ENCODE data around the gene LMF1. TPM values are rescaled to one million over a fixed set of nuclear protein-coding genes. Genes with fewer than 3 reads are reported as not detected.

Gene LMF1
- total RNA-seq, 2 experiments from 2014 or later = 17.0 to 31.4 TPM

- ChIA-PET CTCF (ENCODE audit: unreplicated experiment) (no interaction called here), POLR2A (no interaction called here)
- Histone ChIP-seq H3K9me2 (ENCODE audit: insufficient read depth, low read length) (no peaks in the 10 kb centered on the region), H3K4me3 (ENCODE audit: low read depth, low read length, poor library complexity, severe bottlenecking) (no peak overlapping the region), H3K27ac (ENCODE audit: low read depth, low read length, poor library complexity, severe bottlenecking) (no peak overlapping the region), H3K4me1 (ENCODE audit: insufficient read depth, low read length, poor library complexity, severe bottlenecking) (no peaks in the 10 kb centered on the region), H3K79me2 (ENCODE audit: insufficient read depth, low read depth, low read length) (no peaks in the 10 kb centered on the region), H3K36me3 (ENCODE audit: insufficient read depth, low read length) (peaks cover 25% of the 10 kb centered on the region), H2AFZ (ENCODE audit: low read length) (no peak overlapping the region), H4K20me1 (ENCODE audit: insufficient read depth, low read length) (no peaks in the 10 kb centered on the region), H3K9me3 (ENCODE audit: low read length) (peaks cover 14% of the 10 kb centered on the region), H3K4me2 (ENCODE audit: low read length) (no peak overlapping the region)
- intact Hi-C loops (cut with micrococcal nuclease; ENCODE audit: unreplicated experiment) = no loop called here
- no peak for DNase-seq (ENCODE audit: low spot score)
- BruUV-seq (replicated peaks) = no TSS peak
- TF ChIP-seq EZH2phosphoT487 (IDR thresholded peaks at IDR 0.05; ENCODE audit: borderline replicate concordance, low read depth, low read length) = no peak
- TF ChIP-seq, protein P1, sequence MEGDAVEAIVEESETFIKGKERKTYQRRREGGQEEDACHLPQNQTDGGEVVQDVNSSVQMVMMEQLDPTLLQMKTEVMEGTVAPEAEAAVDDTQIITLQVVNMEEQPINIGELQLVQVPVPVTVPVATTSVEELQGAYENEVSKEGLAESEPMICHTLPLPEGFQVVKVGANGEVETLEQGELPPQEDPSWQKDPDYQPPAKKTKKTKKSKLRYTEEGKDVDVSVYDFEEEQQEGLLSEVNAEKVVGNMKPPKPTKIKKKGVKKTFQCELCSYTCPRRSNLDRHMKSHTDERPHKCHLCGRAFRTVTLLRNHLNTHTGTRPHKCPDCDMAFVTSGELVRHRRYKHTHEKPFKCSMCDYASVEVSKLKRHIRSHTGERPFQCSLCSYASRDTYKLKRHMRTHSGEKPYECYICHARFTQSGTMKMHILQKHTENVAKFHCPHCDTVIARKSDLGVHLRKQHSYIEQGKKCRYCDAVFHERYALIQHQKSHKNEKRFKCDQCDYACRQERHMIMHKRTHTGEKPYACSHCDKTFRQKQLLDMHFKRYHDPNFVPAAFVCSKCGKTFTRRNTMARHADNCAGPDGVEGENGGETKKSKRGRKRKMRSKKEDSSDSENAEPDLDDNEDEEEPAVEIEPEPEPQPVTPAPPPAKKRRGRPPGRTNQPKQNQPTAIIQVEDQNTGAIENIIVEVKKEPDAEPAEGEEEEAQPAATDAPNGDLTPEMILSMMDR (conservative IDR thresholded peaks at IDR 0.05; ENCODE audit: low read length) = no peak
Observed at GRCh38 chr16:939311-939710, 31.5 kb downstream of the LMF1 start.

- BruUV-seq (replicated peaks) = no TSS peak
- Histone ChIP-seq H3K4me2 (ENCODE audit: low read length) (no peak overlapping the region), H4K20me1 (ENCODE audit: insufficient read depth, low read length) (no peaks in the 10 kb centered on the region), H3K27ac (ENCODE audit: low read depth, low read length, poor library complexity, severe bottlenecking) (no peak overlapping the region), H3K4me3 (ENCODE audit: low read depth, low read length, poor library complexity, severe bottlenecking) (no peak overlapping the region), H3K79me2 (ENCODE audit: insufficient read depth, low read depth, low read length) (no peaks in the 10 kb centered on the region), H3K9me3 (ENCODE audit: low read length) (peaks cover 14% of the 10 kb centered on the region), H3K4me1 (ENCODE audit: insufficient read depth, low read length, poor library complexity, severe bottlenecking) (no peaks in the 10 kb centered on the region), H3K9me2 (ENCODE audit: insufficient read depth, low read length) (no peaks in the 10 kb centered on the region), H2AFZ (ENCODE audit: low read length) (no peak overlapping the region), H3K36me3 (ENCODE audit: insufficient read depth, low read length) (peaks cover 19% of the 10 kb centered on the region)
- ChIA-PET POLR2A (no interaction called here), CTCF (ENCODE audit: unreplicated experiment) (no interaction called here)
- no peak for TF ChIP-seq EZH2phosphoT487 (IDR thresholded peaks at IDR 0.05; ENCODE audit: borderline replicate concordance, low read depth, low read length)
- TF ChIP-seq, protein P1 (conservative IDR thresholded peaks at IDR 0.05; ENCODE audit: low read length) = no peak
- no peak for DNase-seq (ENCODE audit: low spot score)
- intact Hi-C loops (cut with micrococcal nuclease; ENCODE audit: unreplicated experiment) = no loop called here
Observed at GRCh38 chr16:938752-939151, 32.0 kb downstream of the LMF1 start.

DNA sequence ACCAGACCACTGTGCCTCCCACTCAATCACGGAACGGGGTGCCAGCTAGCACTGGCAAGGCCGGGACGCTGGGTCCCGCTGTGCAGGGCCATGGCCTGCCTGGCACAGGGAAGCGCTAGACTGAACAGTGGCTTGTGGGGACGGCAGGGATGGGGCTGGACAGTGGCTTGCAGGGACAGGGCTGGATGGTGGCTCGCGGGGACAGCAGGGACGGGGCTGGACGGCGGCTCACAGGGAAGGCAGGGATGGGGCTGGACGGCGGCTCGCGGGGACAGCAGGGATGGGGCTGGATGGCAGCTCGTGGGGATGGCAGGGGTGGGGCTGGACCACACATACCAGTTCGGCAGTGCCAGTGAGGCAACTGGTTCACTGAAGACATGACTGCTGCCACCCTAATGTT is 32.6 kb downstream of the LMF1 start:
- intact Hi-C loops (cut with micrococcal nuclease; ENCODE audit: unreplicated experiment) = no loop called here
- H3K9me2 ChIP-seq (ENCODE audit: insufficient read depth, low read length) = no peaks in the 10 kb centered on the region
- H3K79me2 ChIP-seq (ENCODE audit: insufficient read depth, low read depth, low read length) = no peaks in the 10 kb centered on the region
- TF ChIP-seq, protein P1 (conservative IDR thresholded peaks at IDR 0.05; ENCODE audit: low read length) = no peak
- TF ChIP-seq EZH2phosphoT487 (IDR thresholded peaks at IDR 0.05; ENCODE audit: borderline replicate concordance, low read depth, low read length) = no peak
- no peak overlapping the region for H2AFZ ChIP-seq (ENCODE audit: low read length)
- DNase-seq (ENCODE audit: low spot score) = no peak
- H3K4me3 ChIP-seq (ENCODE audit: low read depth, low read length, poor library complexity, severe bottlenecking) = no peak overlapping the region
- POLR2A ChIA-PET = no interaction called here
- H4K20me1 ChIP-seq (ENCODE audit: insufficient read depth, low read length) = no peaks in the 10 kb centered on the region
- no peak overlapping the region for H3K27ac ChIP-seq (ENCODE audit: low read depth, low read length, poor library complexity, severe bottlenecking)
- H3K4me2 ChIP-seq (ENCODE audit: low read length) = no peak overlapping the region
- no TSS peak for BruUV-seq (replicated peaks)
- H3K4me1 ChIP-seq (ENCODE audit: insufficient read depth, low read length, poor library complexity, severe bottlenecking) = no peaks in the 10 kb centered on the region
- CTCF ChIA-PET (ENCODE audit: unreplicated experiment) = no interaction called here
- H3K36me3 ChIP-seq (ENCODE audit: insufficient read depth, low read length) = peaks cover 18% of the 10 kb centered on the region
- H3K9me3 ChIP-seq (ENCODE audit: low read length) = peaks cover 14% of the 10 kb centered on the region

Measured in OCI-LY7 (cell line).